ENCODE measurements around the gene MDGA2.
"Not testable (repeated sequence)": the region's sequence is repeated elsewhere in the genome, so short reads cannot be mapped to it uniquely, and the experiment has no call there.

The MDGA2 gene

GRCh38 chr14:47246367-47246766 lies 429.0 kb downstream of the MDGA2 start:
- no peaks in the 10 kb centered on the region for H4K20me1 ChIP-seq (ENCODE audit: low read depth, low read length)
- no peaks in the 10 kb centered on the region for H3K27me3 ChIP-seq (ENCODE audit: low read length)
- no peaks in the 10 kb centered on the region for H3K79me2 ChIP-seq (ENCODE audit: insufficient read depth, low read length)
- no peak overlapping the region for H3K4me2 ChIP-seq (ENCODE audit: low read depth, low read length, poor library complexity, severe bottlenecking)
- no peak overlapping the region for H3K27ac ChIP-seq (ENCODE audit: low read depth, low read length)
- no peaks in the 10 kb centered on the region for H3F3A ChIP-seq (ENCODE audit: insufficient read depth)
- no peak overlapping the region for H3K4me3 ChIP-seq (ENCODE audit: insufficient read depth, low read length, poor library complexity, severe bottlenecking)
- no peaks in the 10 kb centered on the region for H3K9me2 ChIP-seq (replicated peaks; ENCODE audit: insufficient read depth, low read length)
- H2AFZ ChIP-seq (ENCODE audit: low read depth, low read length, severe bottlenecking): no peak overlapping the region
- H3K9ac ChIP-seq (ENCODE audit: low read length): no peak overlapping the region
- H3K9me3 ChIP-seq (ENCODE audit: insufficient read depth, low read length): no peaks in the 10 kb centered on the region
- H3K36me3 ChIP-seq (ENCODE audit: low read length): no peaks in the 10 kb centered on the region
- TF ChIP-seq CTCF (IDR thresholded peaks at IDR 0.05; ENCODE audit: insufficient read depth, low read length, poor library complexity, severe bottlenecking): no peak
- TF ChIP-seq EZH2phosphoT487 (conservative IDR thresholded peaks at IDR 0.05; ENCODE audit: low read length): no peak

GRCh38 chr14:47242579-47242978 lies 432.8 kb downstream of the MDGA2 start:
- H3F3A ChIP-seq (ENCODE audit: insufficient read depth); H3K9ac ChIP-seq (ENCODE audit: low read length); H3K27me3 ChIP-seq (ENCODE audit: low read length); H3K79me2 ChIP-seq (ENCODE audit: insufficient read depth, low read length); H4K20me1 ChIP-seq (ENCODE audit: low read depth, low read length); H3K9me2 ChIP-seq (replicated peaks; ENCODE audit: insufficient read depth, low read length); H3K4me3 ChIP-seq (ENCODE audit: insufficient read depth, low read length, poor library complexity, severe bottlenecking); H3K9me3 ChIP-seq (ENCODE audit: insufficient read depth, low read length); H3K4me2 ChIP-seq (ENCODE audit: low read depth, low read length, poor library complexity, severe bottlenecking); H3K27ac ChIP-seq (ENCODE audit: low read depth, low read length); H2AFZ ChIP-seq (ENCODE audit: low read depth, low read length, severe bottlenecking); H3K36me3 ChIP-seq (ENCODE audit: low read length): not testable (repeated sequence)

- no peak overlapping the region for H3K27ac ChIP-seq (ENCODE audit: low read depth, low read length)
- H2AFZ ChIP-seq (ENCODE audit: low read depth, low read length, severe bottlenecking): no peak overlapping the region
- no peaks in the 10 kb centered on the region for H3K9me3 ChIP-seq (ENCODE audit: insufficient read depth, low read length)
- TF ChIP-seq CTCF (IDR thresholded peaks at IDR 0.05; ENCODE audit: insufficient read depth, low read length, poor library complexity, severe bottlenecking): no peak
- no peaks in the 10 kb centered on the region for H3K79me2 ChIP-seq (ENCODE audit: insufficient read depth, low read length)
- H4K20me1 ChIP-seq (ENCODE audit: low read depth, low read length): no peaks in the 10 kb centered on the region
- no peaks in the 10 kb centered on the region for H3K27me3 ChIP-seq (ENCODE audit: low read length)
- no peak overlapping the region for H3K4me3 ChIP-seq (ENCODE audit: insufficient read depth, low read length, poor library complexity, severe bottlenecking)
- H3K4me2 ChIP-seq (ENCODE audit: low read depth, low read length, poor library complexity, severe bottlenecking): no peak overlapping the region
- no peak overlapping the region for H3K9ac ChIP-seq (ENCODE audit: low read length)
- H3F3A ChIP-seq (ENCODE audit: insufficient read depth): no peaks in the 10 kb centered on the region
- no peaks in the 10 kb centered on the region for H3K36me3 ChIP-seq (ENCODE audit: low read length)
- no peaks in the 10 kb centered on the region for H3K9me2 ChIP-seq (replicated peaks; ENCODE audit: insufficient read depth, low read length)
Observed at GRCh38 chr14:47240748-47241437, 434.5 kb downstream of the MDGA2 start.

- no peaks in the 10 kb centered on the region for H3K9me2 ChIP-seq (replicated peaks; ENCODE audit: insufficient read depth, low read length)
- no peaks in the 10 kb centered on the region for H3K36me3 ChIP-seq (ENCODE audit: low read length)
- no peaks in the 10 kb centered on the region for H3K79me2 ChIP-seq (ENCODE audit: insufficient read depth, low read length)
- no peaks in the 10 kb centered on the region for H3K27me3 ChIP-seq (ENCODE audit: low read length)
- H3K27ac ChIP-seq (ENCODE audit: low read depth, low read length): no peak overlapping the region
- no peaks in the 10 kb centered on the region for H3K9me3 ChIP-seq (ENCODE audit: insufficient read depth, low read length)
- TF ChIP-seq EZH2phosphoT487 (conservative IDR thresholded peaks at IDR 0.05; ENCODE audit: low read length): no peak
- no peak for TF ChIP-seq CTCF (IDR thresholded peaks at IDR 0.05; ENCODE audit: insufficient read depth, low read length, poor library complexity, severe bottlenecking)
- no peaks in the 10 kb centered on the region for H3F3A ChIP-seq (ENCODE audit: insufficient read depth)
- no peak overlapping the region for H3K4me2 ChIP-seq (ENCODE audit: low read depth, low read length, poor library complexity, severe bottlenecking)
- no peaks in the 10 kb centered on the region for H4K20me1 ChIP-seq (ENCODE audit: low read depth, low read length)
- H3K9ac ChIP-seq (ENCODE audit: low read length): no peak overlapping the region
- no peak overlapping the region for H3K4me3 ChIP-seq (ENCODE audit: insufficient read depth, low read length, poor library complexity, severe bottlenecking)
- no peak overlapping the region for H2AFZ ChIP-seq (ENCODE audit: low read depth, low read length, severe bottlenecking)
Observed at GRCh38 chr14:47235619-47236018, 439.8 kb downstream of the MDGA2 start.

Data from SU-DHL-6 (cell line).